CD14-positive monocyte (primary cell): ENCODE results near the gene CARD11. TPM values are rescaled to one million over a fixed set of nuclear protein-coding genes. Genes with fewer than 3 reads are reported as not detected.
A peak's percentile ranks its signal among the peaks of the same experiment; 100 is the strongest.
"Not testable (repeated sequence)": the region's sequence is repeated elsewhere in the genome, so short reads cannot be mapped to it uniquely, and the experiment has no call there.

Experiments used
- DNase-seq, 3 donors: peaks; one replicate each; pipeline ENCODE4 v3.0.0-alpha.2; 2011 to 2022
- H2AFZ ChIP-seq: 2 replicates; pipeline ENCODE4 v1.6.0; 2012; ENCODE audit warnings: mild to moderate bottlenecking, low read depth, low read length, inconsistent platforms; ENCODE audit not compliant: insufficient read depth, poor library complexity, severe bottlenecking
- H3K27ac ChIP-seq, 2 donors: 1 replicate in 1 of 2; 2 replicates in 1 of 2; pipeline ENCODE4 v1.5.1; 2012 to 2013; ENCODE audit warnings: low read length in 2 of 2, control low read depth in 1 of 2, inconsistent platforms in 1 of 2, low read depth in 1 of 2, mild to moderate bottlenecking in 1 of 2
- H3K27me3 ChIP-seq, 2 donors: one replicate each; pipeline versions ENCODE4 v1.6.0 to v1.6.1; 2011 to 2013; ENCODE audit warnings: low read length in 2 of 2; ENCODE audit not compliant: control insufficient read depth in 2 of 2, insufficient read depth in 2 of 2
- H3K36me3 ChIP-seq, 2 donors: replicated peaks in 1 of 2; 1 replicate in 1 of 2; 2 replicates in 1 of 2; pipeline versions ENCODE4 v1.5.1 to v1.6.1; 2012 to 2013; ENCODE audit warnings: low read length in 2 of 2, control low read depth in 1 of 2, inconsistent platforms in 1 of 2, mild to moderate bottlenecking in 1 of 2; ENCODE audit not compliant: insufficient read depth in 2 of 2, control insufficient read depth in 1 of 2
- H3K4me1 ChIP-seq, 2 donors: 1 replicate in 1 of 2; 2 replicates in 1 of 2; pipeline versions ENCODE4 v1.5.1 to v1.6.1; 2012 to 2013; ENCODE audit warnings: low read length in 2 of 2, control low read depth in 1 of 2, inconsistent platforms in 1 of 2, mild to moderate bottlenecking in 1 of 2, moderate library complexity in 1 of 2; ENCODE audit not compliant: insufficient read depth in 2 of 2, control insufficient read depth in 1 of 2
- H3K4me2 ChIP-seq: replicated peaks from 2 replicates; pipeline ENCODE3; 2012; ENCODE audit warnings: low read length, moderate library complexity, mild to moderate bottlenecking; ENCODE audit not compliant: poor library complexity, severe bottlenecking; ENCODE audit errors: extremely low read depth
- H3K4me3 ChIP-seq, 3 experiments: fragments of 200-600 bp in 1 of 3; sonication (generic) in 1 of 3; replicated peaks in 1 of 3; 1 replicate in 2 of 3; 2 replicates in 1 of 3; pipeline ENCODE4 v1.5.1; 2011 to 2013; ENCODE audit warnings: low read length in 3 of 3, mild to moderate bottlenecking in 3 of 3, control low read depth in 2 of 3, low read depth in 2 of 3, inconsistent platforms in 1 of 3, moderate library complexity in 1 of 3
- H3K79me2 ChIP-seq: 2 replicates; pipeline ENCODE4 v1.6.0; 2012; ENCODE audit warnings: mild to moderate bottlenecking, control low read depth, inconsistent platforms, low read length, moderate library complexity; ENCODE audit not compliant: insufficient read depth
- H3K9ac ChIP-seq: 2 replicates; pipeline ENCODE4 v1.6.0; 2017; ENCODE audit warnings: low read length, mild to moderate bottlenecking; ENCODE audit not compliant: insufficient read depth, poor library complexity, severe bottlenecking
- H3K9me3 ChIP-seq, 2 donors: replicated peaks in 1 of 2; 1 replicate in 1 of 2; 2 replicates in 1 of 2; pipeline versions ENCODE4 v1.5.1 to v1.6.1; 2012 to 2013; ENCODE audit warnings: low read length in 2 of 2, control low read depth in 1 of 2; ENCODE audit not compliant: control insufficient read depth in 1 of 2, insufficient read depth in 1 of 2
- H4K20me1 ChIP-seq: 2 replicates; pipeline ENCODE4 v1.6.0; 2012; ENCODE audit warnings: mild to moderate bottlenecking, low read length, control low read depth, moderate library complexity; ENCODE audit not compliant: insufficient read depth
- H3K27ac Mint-ChIP-seq, 7 donors: one replicate each; pipeline ENCODE4 v1.8.0; 2020; ENCODE audit warnings: mild to moderate bottlenecking in 7 of 7, mixed read lengths in 7 of 7, moderate library complexity in 6 of 7, inconsistent platforms in 2 of 7
- H3K27me3 Mint-ChIP-seq, 3 donors: one replicate each; pipeline ENCODE4 v1.8.0; 2021 to 2022; ENCODE audit warnings: low read depth in 3 of 3, mild to moderate bottlenecking in 3 of 3, mixed read lengths in 3 of 3, moderate library complexity in 3 of 3, inconsistent platforms in 1 of 3
- H3K36me3 Mint-ChIP-seq, 2 donors: one replicate each; pipeline ENCODE4 v1.8.0; 2020; ENCODE audit warnings: mixed read lengths in 2 of 2, inconsistent platforms in 1 of 2, mild to moderate bottlenecking in 1 of 2
- H3K4me1 Mint-ChIP-seq: one replicate; pipeline ENCODE4 v1.8.0; 2020; ENCODE audit warnings: mild to moderate bottlenecking, mixed read lengths
- H3K4me3 Mint-ChIP-seq, 2 donors: one replicate each; pipeline ENCODE4 v1.8.0; 2020; ENCODE audit warnings: mild to moderate bottlenecking in 2 of 2, mixed read lengths in 2 of 2, moderate library complexity in 1 of 2
- H3K9me3 Mint-ChIP-seq, 7 donors: one replicate each; pipeline ENCODE4 v1.8.0; 2020 to 2022; ENCODE audit warnings: mixed read lengths in 7 of 7, mild to moderate bottlenecking in 6 of 7, moderate library complexity in 6 of 7, inconsistent platforms in 2 of 7
- whole genome bisulfite sequencing: methylation state at CpG from one replicate; pipeline ENCODE4 v1.1.5; 2013; ENCODE audit warnings: missing lambda C conversion rate; ENCODE audit not compliant: insufficient coverage; 5-methylcytosine and 5-hydroxymethylcytosine counted together
- intact Hi-C, 2 donors: fragments of 100-400 bp; cut with micrococcal nuclease; formaldehyde crosslinking; loops; one replicate each; pipeline versions ENCODE4 v1.15.0 to v1.15.1; 2023
- polyA plus RNA-seq, 3 donors: library from polyadenylated mRNA; depleted of rRNA in 1 of 3; unstranded in 2 of 3; stranded (reverse) in 1 of 3; fragments of 300-500 nt in 2 of 3; fragments of >200 nt in 1 of 3; fragmentation: Illumina TruSeq in 2 of 3; gene quantifications; 1 replicate in 2 of 3; 2 replicates in 1 of 3; pipeline ENCODE4 v1.2.3, GENCODE V29; 2012 to 2021
- TF ChIP-seq, protein P1 (sequence below): fragments of 200-600 bp; IDR thresholded peaks from one replicate; pipeline ENCODE4 v1.8.0; 2022; ENCODE audit warnings: antibody characterized with exemption, mild to moderate bottlenecking

The CARD11 gene
- polyA plus RNA-seq, 3 donors, result 0.04 to 0.17 TPM; not detected in 1

DNA sequence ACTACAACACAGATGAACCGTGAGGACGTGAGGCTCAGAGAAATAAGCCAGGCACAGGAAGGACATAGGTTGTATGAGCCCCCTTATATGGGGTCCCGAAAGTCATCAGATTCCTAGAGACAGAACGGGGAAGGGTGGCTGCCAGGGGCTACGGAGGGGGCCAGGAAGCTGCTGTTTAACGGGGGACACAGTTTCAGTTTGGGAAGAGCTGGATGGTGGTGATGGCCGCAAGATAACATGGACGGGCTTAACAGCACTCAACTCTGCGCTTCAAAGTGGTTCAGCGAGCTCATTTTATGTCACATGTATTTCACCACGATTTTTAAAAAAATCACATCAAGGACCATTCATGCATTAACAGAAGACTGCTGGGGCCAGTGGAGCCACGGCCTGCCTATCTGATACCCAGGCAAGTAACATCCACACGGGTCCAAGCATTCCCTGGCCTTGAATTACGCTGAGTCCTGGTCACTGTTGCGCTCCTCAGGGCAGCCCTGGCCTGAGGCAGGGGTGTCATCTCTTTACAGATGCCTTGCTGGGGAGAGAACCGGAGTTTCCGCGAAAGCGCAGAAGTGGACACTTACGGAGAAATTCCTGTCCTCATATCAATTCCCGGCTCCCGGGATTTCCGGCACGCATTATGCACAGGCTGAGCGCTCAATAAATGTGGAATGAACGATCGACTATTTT lies 1.5 kb downstream of the CARD11 start:
- H2AFZ ChIP-seq, result no peak overlapping the region
- H3K4me2 ChIP-seq, result no peak overlapping the region
- peaks cover 4% of the 10 kb centered on the region for H3K4me1 Mint-ChIP-seq
- intact Hi-C loops, result no loop called here
- peak overlapping the region; percentile 15 for H3K9ac ChIP-seq
- no peak overlapping the region for H3K4me3 Mint-ChIP-seq
- peaks cover 0 to 3% (median 0%) of the 10 kb centered on the region in 7 donors for H3K9me3 Mint-ChIP-seq
- no peaks in the 10 kb centered on the region for H3K36me3 Mint-ChIP-seq
- H3K27me3 ChIP-seq, result peaks cover 2 to 18% of the 10 kb centered on the region in 2 donors
- H3K27ac ChIP-seq, result no peak overlapping the region
- H3K4me3 ChIP-seq, result no peak overlapping the region
- H3K79me2 ChIP-seq, result no peaks in the 10 kb centered on the region
- no peaks in the 10 kb centered on the region for H3K9me3 ChIP-seq
- TF ChIP-seq, protein P1, sequence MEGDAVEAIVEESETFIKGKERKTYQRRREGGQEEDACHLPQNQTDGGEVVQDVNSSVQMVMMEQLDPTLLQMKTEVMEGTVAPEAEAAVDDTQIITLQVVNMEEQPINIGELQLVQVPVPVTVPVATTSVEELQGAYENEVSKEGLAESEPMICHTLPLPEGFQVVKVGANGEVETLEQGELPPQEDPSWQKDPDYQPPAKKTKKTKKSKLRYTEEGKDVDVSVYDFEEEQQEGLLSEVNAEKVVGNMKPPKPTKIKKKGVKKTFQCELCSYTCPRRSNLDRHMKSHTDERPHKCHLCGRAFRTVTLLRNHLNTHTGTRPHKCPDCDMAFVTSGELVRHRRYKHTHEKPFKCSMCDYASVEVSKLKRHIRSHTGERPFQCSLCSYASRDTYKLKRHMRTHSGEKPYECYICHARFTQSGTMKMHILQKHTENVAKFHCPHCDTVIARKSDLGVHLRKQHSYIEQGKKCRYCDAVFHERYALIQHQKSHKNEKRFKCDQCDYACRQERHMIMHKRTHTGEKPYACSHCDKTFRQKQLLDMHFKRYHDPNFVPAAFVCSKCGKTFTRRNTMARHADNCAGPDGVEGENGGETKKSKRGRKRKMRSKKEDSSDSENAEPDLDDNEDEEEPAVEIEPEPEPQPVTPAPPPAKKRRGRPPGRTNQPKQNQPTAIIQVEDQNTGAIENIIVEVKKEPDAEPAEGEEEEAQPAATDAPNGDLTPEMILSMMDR, result no peak
- H3K36me3 ChIP-seq, result no peaks in the 10 kb centered on the region
- no peaks in the 10 kb centered on the region for H4K20me1 ChIP-seq
- peak overlapping the region in 2 of 7 donors; percentile 33 to 54 for H3K27ac Mint-ChIP-seq
- 90% methylated on average over 15 of the region's 27 CpGs for WGBS
- no peak for DNase-seq
- peaks cover 16 to 34% (median 28%) of the 10 kb centered on the region in 3 donors for H3K27me3 Mint-ChIP-seq
- peaks cover 4 to 11% of the 10 kb centered on the region in 2 donors for H3K4me1 ChIP-seq

DNA sequence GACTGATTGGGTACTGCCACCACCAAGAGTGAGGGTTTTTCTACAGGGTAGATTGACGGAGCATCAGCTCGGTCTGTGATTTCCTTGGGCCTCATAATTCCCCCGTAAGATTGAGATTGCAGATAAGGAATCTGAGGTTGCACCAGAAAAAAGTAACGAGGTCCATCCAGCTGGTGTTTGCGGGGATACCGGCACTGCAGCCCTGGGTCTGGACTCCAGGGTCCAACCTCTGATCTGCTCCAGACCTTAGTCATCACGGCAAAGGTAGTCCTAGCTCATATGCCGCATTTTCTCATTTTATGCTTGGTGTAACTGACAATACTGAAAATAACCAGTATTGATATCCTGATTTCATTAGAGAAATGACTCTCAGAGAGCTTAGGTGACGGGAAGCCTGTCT lies 3.9 kb downstream of the CARD11 start:
- H3K36me3 ChIP-seq, result no peaks in the 10 kb centered on the region
- no peak for DNase-seq
- intact Hi-C loops, result no loop called here
- no peak overlapping the region for H3K4me2 ChIP-seq
- no peak overlapping the region for H3K9ac ChIP-seq
- Mint-ChIP-seq H3K36me3 (no peaks in the 10 kb centered on the region), H3K27me3 (peaks cover 16 to 34% (median 28%) of the 10 kb centered on the region in 3 donors), H3K4me1 (peaks cover 4% of the 10 kb centered on the region), H3K27ac (no peak overlapping the region), H3K9me3 (peaks cover 0 to 3% (median 0%) of the 10 kb centered on the region in 7 donors), H3K4me3 (no peak overlapping the region)
- no peak overlapping the region for H3K4me3 ChIP-seq
- H3K79me2 ChIP-seq, result no peaks in the 10 kb centered on the region
- no peak overlapping the region for H3K27ac ChIP-seq
- H2AFZ ChIP-seq, result no peak overlapping the region
- no peaks in the 10 kb centered on the region for H4K20me1 ChIP-seq
- H3K9me3 ChIP-seq, result no peaks in the 10 kb centered on the region
- TF ChIP-seq, protein P1, result no peak
- peaks cover 2 to 18% of the 10 kb centered on the region in 2 donors for H3K27me3 ChIP-seq
- 91% methylated on average over 7 of the region's 9 CpGs for WGBS
- peaks cover 4 to 11% of the 10 kb centered on the region in 2 donors for H3K4me1 ChIP-seq

DNA sequence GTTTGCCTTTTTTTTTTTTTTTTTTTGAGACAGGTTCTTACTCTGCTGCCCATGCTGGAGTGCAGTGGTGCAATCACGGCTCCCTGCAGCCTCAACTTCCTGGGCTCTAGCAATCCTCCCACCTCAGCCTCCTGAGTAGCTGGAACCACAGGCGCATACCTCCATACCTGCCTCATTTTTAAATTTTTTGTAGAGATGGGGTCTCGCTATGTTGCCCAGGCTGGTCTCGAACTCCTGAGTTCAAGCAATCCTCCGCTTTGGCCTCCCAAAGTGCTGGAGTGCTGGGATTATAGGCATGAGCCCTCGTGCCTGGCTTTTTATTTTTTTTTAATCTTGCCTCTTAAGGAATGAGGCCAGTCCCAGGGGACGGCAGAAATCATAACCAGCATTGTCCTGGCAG lies 5.7 kb downstream of the CARD11 start:
- H3K4me2 ChIP-seq, H3K79me2 ChIP-seq, H2AFZ ChIP-seq, H3K36me3 Mint-ChIP-seq, H4K20me1 ChIP-seq, intact Hi-C loops, H3K9ac ChIP-seq, H3K9me3 Mint-ChIP-seq, H3K9me3 ChIP-seq, H3K27ac ChIP-seq, H3K36me3 ChIP-seq, H3K4me1 ChIP-seq, DNase-seq, H3K4me1 Mint-ChIP-seq, H3K4me3 Mint-ChIP-seq, H3K4me3 ChIP-seq, H3K27ac Mint-ChIP-seq: not testable (repeated sequence)
- peaks cover 7 to 17% (median 13%) of the 10 kb centered on the region in 3 donors for H3K27me3 Mint-ChIP-seq
- WGBS, result 60% methylated on average over 2 of the region's 7 CpGs
- H3K27me3 ChIP-seq, result peaks cover 0 to 10% of the 10 kb centered on the region in 2 donors
